Measurements from ENCODE around the gene UCN3.
"Not testable (repeated sequence)": the region's sequence is repeated elsewhere in the genome, so short reads cannot be mapped to it uniquely, and the experiment has no call there.

UCN3 gene

GRCh38 chr10:5369362-5370158 lies 4.8 kb downstream of the UCN3 start:
- no peak for DNase-seq

GRCh38 chr10:5370493-5371352 lies 6.0 kb downstream of the UCN3 start:
- no peak for DNase-seq

GRCh38 chr10:5373307-5373706 lies 8.5 kb downstream of the UCN3 start:
- DNase-seq: no peak

GRCh38 chr10:5373891-5374611 lies 9.3 kb downstream of the UCN3 start:
- no peak for DNase-seq

GRCh38 chr10:5376450-5376849 lies 11.7 kb downstream of the UCN3 start:
- no peak for DNase-seq

GRCh38 chr10:5379202-5379601 lies 14.4 kb downstream of the UCN3 start:
- not testable (repeated sequence) for DNase-seq

- not testable (repeated sequence) for DNase-seq
Measured at GRCh38 chr10:5380395-5380794, 15.6 kb downstream of the UCN3 start.

GRCh38 chr10:5381187-5381586 lies 16.4 kb downstream of the UCN3 start:
- DNase-seq: no peak

- peak in 2 of 3 donors; percentile 6 to 13 for DNase-seq
Measured at GRCh38 chr10:5385224-5385623, 20.5 kb downstream of the UCN3 start.

GRCh38 chr10:5387169-5387568 lies 22.4 kb downstream of the UCN3 start:
- no peak for DNase-seq

GRCh38 chr10:5390607-5391205 lies 25.9 kb downstream of the UCN3 start:
- DNase-seq: no peak

GRCh38 chr10:5391790-5392189 lies 27.0 kb downstream of the UCN3 start:
- DNase-seq: no peak

GRCh38 chr10:5393529-5393928 lies 28.8 kb downstream of the UCN3 start:
- no peak for DNase-seq

- no peak for DNase-seq
Measured at GRCh38 chr10:5395168-5395567, 30.4 kb downstream of the UCN3 start.

- DNase-seq: no peak
Measured at GRCh38 chr10:5396556-5397300, 32.0 kb downstream of the UCN3 start.

- no peak for DNase-seq
Measured at GRCh38 chr10:5399332-5399731, 34.6 kb downstream of the UCN3 start.

- DNase-seq: no peak
Measured at GRCh38 chr10:5400468-5401240, 35.9 kb downstream of the UCN3 start.

- DNase-seq: no peak
Measured at GRCh38 chr10:5402798-5403197, 38.0 kb downstream of the UCN3 start.

GRCh38 chr10:5404208-5405041 lies 39.7 kb downstream of the UCN3 start, which contains the start of gene TUBAL3:
TSS of gene TUBAL3 (minus strand) at chr10:5404828. CDS start at chr10:5404792, 36 bp downstream.
- DNase-seq: no peak

GRCh38 chr10:5406918-5407317 lies 42.2 kb downstream of the UCN3 start:
- no peak for DNase-seq
